ENCODE results near the gene CENPP.

- TF ChIP-seq, protein P1, sequence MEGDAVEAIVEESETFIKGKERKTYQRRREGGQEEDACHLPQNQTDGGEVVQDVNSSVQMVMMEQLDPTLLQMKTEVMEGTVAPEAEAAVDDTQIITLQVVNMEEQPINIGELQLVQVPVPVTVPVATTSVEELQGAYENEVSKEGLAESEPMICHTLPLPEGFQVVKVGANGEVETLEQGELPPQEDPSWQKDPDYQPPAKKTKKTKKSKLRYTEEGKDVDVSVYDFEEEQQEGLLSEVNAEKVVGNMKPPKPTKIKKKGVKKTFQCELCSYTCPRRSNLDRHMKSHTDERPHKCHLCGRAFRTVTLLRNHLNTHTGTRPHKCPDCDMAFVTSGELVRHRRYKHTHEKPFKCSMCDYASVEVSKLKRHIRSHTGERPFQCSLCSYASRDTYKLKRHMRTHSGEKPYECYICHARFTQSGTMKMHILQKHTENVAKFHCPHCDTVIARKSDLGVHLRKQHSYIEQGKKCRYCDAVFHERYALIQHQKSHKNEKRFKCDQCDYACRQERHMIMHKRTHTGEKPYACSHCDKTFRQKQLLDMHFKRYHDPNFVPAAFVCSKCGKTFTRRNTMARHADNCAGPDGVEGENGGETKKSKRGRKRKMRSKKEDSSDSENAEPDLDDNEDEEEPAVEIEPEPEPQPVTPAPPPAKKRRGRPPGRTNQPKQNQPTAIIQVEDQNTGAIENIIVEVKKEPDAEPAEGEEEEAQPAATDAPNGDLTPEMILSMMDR (IDR thresholded peaks at IDR 0.05; ENCODE audit: low read length): no peak
- TF ChIP-seq EZH2 (optimal IDR thresholded peaks at IDR 0.05; ENCODE audit: low read depth, low read length) (no peak), EZH2phosphoT487 (IDR thresholded peaks at IDR 0.05; ENCODE audit: low read length) (no peak)
Measured at GRCh38 chr9:92608909-92609445, 283.2 kb downstream of the CENPP start.

All from MM.1S (cell line).